HG03432 (cell line): ENCODE data around the gene TBC1D3D.
"Not testable (repeated sequence)": the region's sequence is repeated elsewhere in the genome, so short reads cannot be mapped to it uniquely, and the experiment has no call there.

Experiments used
- ATAC-seq: cut with Tn5 transposase; IDR thresholded peaks from one replicate; pipeline ENCODE4 v1.9.1; 2021; ENCODE audit warnings: mild to moderate bottlenecking, moderate library complexity; ENCODE audit not compliant: unreplicated experiment

The TBC1D3D gene

GRCh38 chr17:38003676-38004075 is at the start of gene TBC1D3D:
TBC1D3D (plus strand) TSS chr17:38003976; CDS start chr17:38005561, 1,585 bp downstream.
- not testable (repeated sequence) for ATAC-seq

GRCh38 chr17:37988960-37989359 is 14.8 kb upstream of the TBC1D3D start, which contains the start of gene TBC1D3L:
TBC1D3L (minus strand) TSS chr17:37989060; CDS start chr17:37987520, 1,540 bp downstream.
- not testable (repeated sequence) for ATAC-seq
